ENCODE results near the gene SDK2.

GRCh38 chr17:73681946-73682345, 37.7 kb upstream of the SDK2 start:
- TF ChIP-seq CTCF (conservative IDR thresholded peaks at IDR 0.05; ENCODE audit: low read depth, low read length) (no peak), SMC3 (IDR thresholded peaks at IDR 0.05; ENCODE audit: low read depth, low read length) (no peak), ELK1 (IDR thresholded peaks at IDR 0.05; ENCODE audit: borderline replicate concordance, low read depth, low read length) (no peak), RAD21 (IDR thresholded peaks at IDR 0.05; ENCODE audit: low read length) (no peak), POLR2A (IDR thresholded peaks at IDR 0.05; ENCODE audit: low read depth, low read length) (no peak), CEBPB (IDR thresholded peaks at IDR 0.05; ENCODE audit: low read depth, low read length) (no peak), RFX5 (IDR thresholded peaks at IDR 0.05; ENCODE audit: low read depth, low read length) (no peak), MXI1 (IDR thresholded peaks at IDR 0.05; ENCODE audit: borderline replicate concordance, low read depth, low read length) (no peak)
